Uterus (tissue), 4 donors: ENCODE measurements around the gene SPEM3. TPM values are rescaled to one million over a fixed set of nuclear protein-coding genes. Genes with fewer than 3 reads are reported as not detected.

ENCODE experiments used
- DNase-seq, 2 donors: peaks; one replicate each; pipeline ENCODE4 v3.0.0-alpha.2; 2019 to 2020
- H3K27ac ChIP-seq, 2 donors: fragments of 200-600 bp; sonication (generic); 1 replicate in 1 of 2; 2 replicates in 1 of 2; pipeline ENCODE4 v1.5.1; 2016 to 2018
- H3K27me3 ChIP-seq, 2 donors: fragments of 200-600 bp; sonication (generic); one replicate each; pipeline ENCODE4 v1.5.1; 2018 to 2019; ENCODE audit warnings: control low read depth in 1 of 2
- H3K36me3 ChIP-seq, 2 donors: fragments of 200-600 bp; sonication (generic); one replicate each; pipeline ENCODE4 v1.5.1; 2019; ENCODE audit warnings: control low read depth in 1 of 2
- H3K4me1 ChIP-seq, 2 donors: fragments of 200-600 bp; sonication (generic); one replicate each; pipeline ENCODE4 v1.5.1; 2018 to 2019; ENCODE audit warnings: control low read depth in 1 of 2
- H3K4me3 ChIP-seq, 2 donors: fragments of 200-600 bp; sonication (generic); 1 replicate in 1 of 2; 2 replicates in 1 of 2; pipeline ENCODE4 v1.5.1; 2018 to 2019; ENCODE audit warnings: mild to moderate bottlenecking in 1 of 2
- H3K9me3 ChIP-seq, 2 donors: fragments of 200-600 bp; sonication (generic); one replicate each; pipeline ENCODE4 v1.5.1; 2019; ENCODE audit warnings: control low read depth in 1 of 2
- CTCF ChIP-seq, 4 experiments: fragments of 200-600 bp in 2 of 4; fragments of 450-650 bp in 2 of 4; sonication (generic) in 2 of 4; IDR thresholded peaks; one replicate each; pipeline ENCODE4 v1.5.1; 2016 to 2019; ENCODE audit warnings: antibody characterized with exemption in 4 of 4, mild to moderate bottlenecking in 2 of 4, moderate library complexity in 1 of 4
- POLR2A ChIP-seq, 2 donors: fragments of 450-650 bp; IDR thresholded peaks; one replicate each; pipeline ENCODE4 v1.6.1; 2016; ENCODE audit warnings: antibody characterized with exemption in 2 of 2, mild to moderate bottlenecking in 1 of 2, moderate library complexity in 1 of 2
- intact Hi-C: fragments of 100-400 bp; cut with DNase I; formaldehyde crosslinking; loops from one replicate; pipeline ENCODE4 v1.15.1; 2023; ENCODE audit warnings: low total_unique reads
- total RNA-seq, 4 donors: library from RNA; depleted of rRNA in 3 of 4; stranded (reverse); fragments of >200 nt in 3 of 4; gene quantifications; one replicate each; pipeline versions ENCODE4 v1.1.0 to v1.2.4, GENCODE V29; 2014 to 2023
- donor health status: DM: yes; HTN: yes; CAD: no.

The SPEM3 gene
- total RNA-seq, 4 donors from 2014 or later: not detected

- Histone ChIP-seq H3K27me3 (peaks cover 0 to 20% of the 10 kb centered on the region in 2 donors), H3K4me1 (peaks cover 0 to 25% of the 10 kb centered on the region in 2 donors), H3K9me3 (no peaks in the 10 kb centered on the region), H3K27ac (no peak overlapping the region), H3K36me3 (no peaks in the 10 kb centered on the region), H3K4me3 (no peak overlapping the region)
- intact Hi-C loops: no loop called here
- no peak for DNase-seq
- TF ChIP-seq POLR2A (IDR thresholded peaks at IDR 0.05): no peak
- TF ChIP-seq CTCF (IDR thresholded peaks at IDR 0.05): no peak
Measured at GRCh38 chr17:7443499-7444485, 15.1 kb downstream of the SPEM3 start.

- peaks cover 0 to 9% of the 10 kb centered on the region in 2 donors for H3K27me3 ChIP-seq
- peak within 1 kb of the TSS in 1 of 2 donors; percentile 4 for H3K4me3 ChIP-seq
- H3K4me1 ChIP-seq: peaks cover 0 to 18% of the 10 kb centered on the region in 2 donors
- H3K27ac ChIP-seq: no peak within 1 kb of the TSS
- intact Hi-C loops: no loop called here
- no peaks in the 10 kb centered on the region for H3K36me3 ChIP-seq
- no peaks in the 10 kb centered on the region for H3K9me3 ChIP-seq
- DNase-seq: peak; percentile 54 to 60
- TF ChIP-seq POLR2A (IDR thresholded peaks at IDR 0.05) (no peak), CTCF (IDR thresholded peaks at IDR 0.05) (no peak)
Measured at GRCh38 chr17:7444682-7445618, 16.3 kb downstream of the SPEM3 start, which contains the start of gene CHRNB1. TSS of gene CHRNB1 (plus strand) at chr17:7445061. CDS start at chr17:7445128, 67 bp downstream.

- TF ChIP-seq CTCF (IDR thresholded peaks at IDR 0.05): no peak
- no peak for TF ChIP-seq POLR2A (IDR thresholded peaks at IDR 0.05)
- intact Hi-C loops: no loop called here
- Histone ChIP-seq H3K4me3 (peak overlapping the region in 1 of 2 donors; percentile 4), H3K9me3 (no peaks in the 10 kb centered on the region), H3K27me3 (peaks cover 0 to 5% of the 10 kb centered on the region in 2 donors), H3K27ac (no peak overlapping the region), H3K4me1 (peaks cover 0 to 16% of the 10 kb centered on the region in 2 donors), H3K36me3 (no peaks in the 10 kb centered on the region)
- DNase-seq: no peak
Measured at GRCh38 chr17:7445619-7445968, 16.9 kb downstream of the SPEM3 start.

- Histone ChIP-seq H3K36me3 (no peaks in the 10 kb centered on the region), H3K4me1 (peaks cover 0 to 13% of the 10 kb centered on the region in 2 donors), H3K27ac (no peak overlapping the region), H3K27me3 (peaks cover 0 to 5% of the 10 kb centered on the region in 2 donors), H3K9me3 (no peaks in the 10 kb centered on the region), H3K4me3 (no peak overlapping the region)
- TF ChIP-seq CTCF (IDR thresholded peaks at IDR 0.05) (no peak), POLR2A (IDR thresholded peaks at IDR 0.05) (no peak)
- no peak for DNase-seq
- intact Hi-C loops: no loop called here
Measured at GRCh38 chr17:7448461-7448860, 19.8 kb downstream of the SPEM3 start.
